Right lung (tissue), 5 donors: ENCODE measurements around the gene P4HB. TPM values are rescaled to one million over a fixed set of nuclear protein-coding genes. Genes with fewer than 3 reads are reported as not detected.

Experiments used
- DNase-seq, 2 donors: peaks; one replicate each; pipeline ENCODE4 v3.0.0-alpha.2; 2013
- polyA plus RNA-seq, 5 donors: library from polyadenylated mRNA; unstranded; fragments of 120-200 nt; gene quantifications; one replicate each; pipeline versions ENCODE4 v1.2.1 to v1.2.3, GENCODE V29; 2013; ENCODE audit warnings: inconsistent platforms in 1 of 5, low replicate concordance in 1 of 5; ENCODE audit not compliant: insufficient read length in 5 of 5, insufficient read depth in 1 of 5

P4HB gene
- polyA plus RNA-seq, 5 donors = 405 to 645 (median 548) TPM

DNA sequence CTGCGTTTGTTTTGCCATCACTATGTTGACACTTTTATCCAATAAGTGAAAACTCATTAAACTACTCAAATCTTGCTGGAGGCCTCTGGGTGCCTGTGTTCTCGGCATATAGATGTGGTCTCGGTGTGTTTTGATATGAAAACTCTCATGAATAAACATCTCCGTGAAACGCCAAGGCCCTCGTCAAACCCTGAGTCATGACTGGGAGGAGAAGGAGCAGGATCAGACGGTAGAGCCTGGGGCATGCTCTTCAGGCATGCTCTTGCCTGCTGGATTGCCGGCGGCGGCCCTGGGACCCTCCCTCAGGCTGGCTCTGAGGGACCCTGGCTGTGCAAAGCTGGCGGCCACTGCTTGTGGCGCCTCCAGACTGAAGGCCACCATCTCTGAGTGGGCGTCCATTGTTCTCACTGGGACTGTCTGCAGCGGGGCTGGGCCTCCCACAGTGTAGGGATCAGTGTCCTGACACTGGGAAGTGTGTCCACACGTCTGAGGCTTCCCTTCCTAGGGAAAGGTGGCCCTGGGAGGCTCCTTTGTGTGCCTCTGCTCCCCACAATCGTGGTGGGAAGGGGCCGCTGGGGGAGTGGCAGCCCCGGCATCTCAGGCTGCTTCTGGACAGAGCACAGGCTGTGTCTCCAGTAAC is 40.0 kb upstream of the P4HB start:
- DNase-seq = no peak

DNA sequence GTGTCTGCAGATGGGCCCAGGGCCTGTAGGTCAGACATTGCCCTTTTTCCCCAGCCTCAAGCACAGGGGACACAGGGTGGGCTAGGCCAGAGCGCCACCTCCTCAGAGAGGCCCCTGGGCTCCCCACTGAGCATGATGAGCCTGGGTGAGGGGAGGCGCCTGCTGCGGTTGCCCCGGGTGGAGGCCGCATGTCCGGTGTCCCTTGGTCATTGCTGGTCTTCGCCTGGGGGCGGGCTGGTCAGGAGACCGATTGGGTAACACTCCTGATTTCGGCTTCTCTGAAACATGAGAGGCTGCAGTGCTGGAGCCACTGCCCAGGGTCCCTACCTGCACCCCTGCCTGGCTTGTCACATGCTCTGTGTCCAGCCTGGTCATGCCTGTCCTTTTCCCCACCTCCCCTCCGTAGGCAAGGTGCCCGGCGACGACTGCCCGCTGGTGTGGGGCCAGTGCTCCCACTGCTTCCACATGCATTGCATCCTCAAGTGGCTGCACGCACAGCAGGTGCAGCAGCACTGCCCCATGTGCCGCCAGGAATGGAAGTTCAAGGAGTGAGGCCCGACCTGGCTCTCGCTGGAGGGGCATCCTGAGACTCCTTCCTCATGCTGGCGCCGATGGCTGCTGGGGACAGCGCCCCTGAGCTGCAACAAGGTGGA is 39.3 kb upstream of the P4HB start:
- no peak for DNase-seq

DNA sequence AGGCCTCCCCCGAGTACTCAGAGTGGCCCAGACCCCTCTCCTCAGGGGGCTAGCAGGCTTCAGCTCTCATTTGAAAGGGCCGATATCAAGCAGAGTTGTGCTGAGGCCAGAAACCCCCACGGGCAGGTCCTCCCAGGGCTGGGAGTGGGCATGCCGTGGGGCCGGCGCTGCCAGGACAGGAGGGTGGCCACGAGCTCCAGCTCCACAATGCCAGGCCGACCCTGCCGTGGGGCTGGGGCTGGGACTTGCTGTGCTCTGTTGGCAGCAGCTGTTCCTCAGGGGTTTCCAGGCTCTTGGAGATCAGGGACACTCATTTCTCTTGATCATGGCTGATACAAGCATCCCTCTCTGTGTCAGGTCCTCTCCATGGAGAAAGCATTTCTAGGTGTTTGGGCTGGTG is 38.5 kb upstream of the P4HB start:
- no peak for DNase-seq

DNA sequence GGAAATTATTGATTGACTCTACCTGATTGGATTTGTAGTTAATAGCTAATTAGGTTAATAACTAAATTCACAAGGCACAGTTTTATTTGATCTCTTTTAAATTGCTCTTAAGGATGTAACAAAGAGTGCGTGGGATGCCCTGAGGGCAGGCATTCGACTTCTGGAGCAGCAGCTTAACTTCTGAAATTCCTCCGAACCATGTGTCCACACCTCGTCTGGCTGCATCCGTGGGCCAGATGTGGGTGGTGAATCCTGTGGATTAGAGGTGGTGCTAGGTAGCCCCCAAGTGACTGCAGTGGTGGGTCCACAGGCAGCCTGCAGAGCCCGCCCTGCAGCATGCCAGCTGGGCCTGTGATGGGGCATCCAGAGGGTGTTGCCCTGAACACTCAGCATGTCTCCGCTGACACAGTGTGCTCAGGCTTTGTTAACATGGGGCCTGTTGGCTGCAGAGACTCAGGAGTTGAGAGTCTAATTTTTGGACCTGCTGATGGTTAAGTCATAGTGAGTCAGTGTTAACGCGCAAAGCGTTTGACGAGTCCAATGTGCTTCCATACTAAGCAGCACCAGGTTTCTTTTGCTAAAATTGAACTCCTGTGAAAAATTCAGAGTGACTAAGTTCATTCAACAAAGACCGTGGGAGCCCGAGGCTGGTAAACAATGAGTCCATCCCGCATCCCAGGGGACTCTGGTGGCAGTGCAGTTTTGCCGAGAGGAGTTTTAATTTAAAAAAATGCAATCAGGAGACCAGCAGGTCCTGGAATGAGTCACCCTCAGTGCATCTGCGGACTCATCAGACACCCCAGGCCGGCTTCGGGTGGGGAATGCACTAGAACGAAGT is 37.9 kb upstream of the P4HB start:
- DNase-seq = no peak

DNA sequence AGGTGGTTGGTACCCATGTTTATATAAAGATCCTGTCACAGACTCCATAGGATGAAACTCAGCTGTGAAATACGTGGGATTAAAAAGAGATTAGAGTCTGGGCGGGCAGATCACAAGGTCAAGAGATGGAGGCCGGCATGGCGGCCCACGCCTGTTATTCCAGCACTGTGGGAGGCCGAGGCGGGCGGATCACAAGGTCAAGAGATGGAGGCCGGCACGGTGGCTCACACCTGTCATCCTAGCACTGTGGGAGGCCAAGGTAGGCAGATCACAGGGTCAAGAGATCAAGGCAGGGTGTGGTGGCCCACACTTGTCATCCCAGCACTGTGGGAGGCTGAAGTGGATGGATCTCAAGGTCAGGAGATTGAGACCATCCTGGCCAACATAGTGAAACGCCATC is 35.1 kb upstream of the P4HB start:
- no peak for DNase-seq

DNA sequence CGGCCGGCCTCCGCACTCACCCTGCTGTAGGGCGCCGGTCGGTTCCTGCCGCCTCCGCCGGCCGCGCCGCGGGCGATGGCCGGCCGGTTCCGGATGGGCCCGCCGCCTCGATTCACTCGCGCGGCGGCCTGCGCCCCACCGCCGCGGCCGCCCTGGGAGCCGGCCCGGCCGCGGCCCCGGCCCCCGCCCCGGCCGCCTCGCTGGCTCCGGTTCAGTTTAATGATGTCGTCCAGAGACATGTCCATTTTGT is 30.9 kb upstream of the P4HB start:
- DNase-seq = no peak

DNA sequence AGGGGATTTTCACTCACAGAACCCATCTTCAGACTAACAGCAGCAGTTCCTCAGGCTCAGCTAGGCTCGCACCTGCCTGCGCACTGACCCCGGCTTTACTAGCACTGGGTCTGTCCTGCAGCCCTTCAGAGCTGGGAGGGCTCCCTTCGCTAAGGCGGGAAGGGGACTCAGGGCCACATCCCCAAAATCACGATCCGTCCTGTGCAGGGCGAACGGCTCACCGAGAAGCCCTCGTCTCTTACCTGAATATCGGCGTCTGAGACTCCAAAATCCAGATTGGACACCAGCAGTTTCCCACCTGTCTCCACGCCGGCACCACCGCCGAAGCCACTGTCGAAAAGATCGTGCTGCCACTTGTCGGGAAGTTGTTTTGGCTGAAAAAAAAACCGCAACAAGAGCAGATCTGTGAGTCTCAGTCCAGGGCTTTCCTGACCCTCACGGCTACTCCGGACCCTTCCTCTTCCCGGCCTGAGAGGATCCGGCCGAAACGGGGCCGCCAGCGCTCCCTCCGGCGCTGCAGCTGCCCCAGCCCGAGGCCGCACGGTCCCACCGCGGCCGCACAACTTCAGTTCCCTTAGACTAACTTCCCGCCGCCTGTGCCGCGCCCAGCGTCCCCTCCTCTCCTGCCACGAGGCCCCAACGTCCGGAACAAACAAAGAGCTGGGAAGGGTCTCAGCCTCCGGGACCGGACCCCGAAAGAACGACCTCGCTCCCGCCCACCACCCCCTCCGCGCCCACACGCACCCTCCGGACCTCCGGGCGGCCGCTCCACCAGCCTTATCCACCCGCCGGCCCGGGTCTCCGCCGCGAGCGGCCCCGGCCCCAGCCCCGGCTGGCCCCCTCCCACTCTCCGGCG is 30.3 kb upstream of the P4HB start:
- DNase-seq = no peak

DNA sequence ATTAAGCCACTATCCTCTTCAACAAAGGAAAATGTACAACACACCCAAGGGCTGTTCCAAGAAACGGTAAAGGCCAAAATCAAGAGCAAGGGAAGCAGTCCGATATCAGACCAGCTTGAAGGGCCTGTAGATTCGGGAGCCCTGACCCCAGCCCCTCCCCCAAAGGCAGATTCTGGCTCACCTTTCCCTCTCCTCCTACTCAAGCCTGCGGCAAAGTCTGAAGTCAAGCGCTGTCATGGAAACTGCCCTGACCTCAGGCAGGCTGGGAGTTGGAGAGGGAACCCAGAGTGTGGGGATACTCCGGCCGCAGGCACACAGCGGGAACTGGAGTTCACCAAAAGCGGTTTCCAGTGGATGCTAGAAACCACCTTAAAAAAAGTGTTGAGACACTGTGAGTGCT is 29.3 kb upstream of the P4HB start:
- DNase-seq = no peak

DNA sequence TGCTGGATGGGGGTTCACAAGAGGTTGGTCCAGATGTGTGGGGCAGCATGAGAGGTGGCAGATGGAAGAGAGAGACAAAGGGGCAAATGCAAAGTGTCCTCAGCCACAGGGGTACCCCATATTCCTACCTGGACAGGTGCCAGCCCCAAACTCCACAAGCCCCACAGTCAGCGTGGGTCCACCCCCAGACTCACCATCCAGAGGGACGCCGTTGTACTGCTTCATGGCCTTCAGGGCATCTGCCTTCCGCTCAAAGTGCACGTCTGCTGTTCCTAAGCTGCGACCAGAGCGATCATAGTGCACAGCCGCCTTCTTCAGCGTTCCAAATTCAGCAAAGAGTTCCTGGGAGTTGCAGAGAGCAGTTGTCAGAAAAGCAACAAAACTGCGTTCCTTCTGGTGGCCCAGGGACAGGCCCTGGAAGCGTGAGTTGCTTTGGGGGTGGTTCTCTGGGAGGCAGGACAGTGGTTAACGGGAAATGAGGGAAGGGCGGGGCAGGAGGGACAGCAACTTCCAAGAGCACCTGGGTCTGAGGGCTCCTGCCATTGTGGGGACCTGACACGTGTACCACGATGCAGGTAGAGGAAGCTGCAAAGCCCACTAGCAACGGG is 28.8 kb upstream of the P4HB start:
- DNase-seq = no peak

DNA sequence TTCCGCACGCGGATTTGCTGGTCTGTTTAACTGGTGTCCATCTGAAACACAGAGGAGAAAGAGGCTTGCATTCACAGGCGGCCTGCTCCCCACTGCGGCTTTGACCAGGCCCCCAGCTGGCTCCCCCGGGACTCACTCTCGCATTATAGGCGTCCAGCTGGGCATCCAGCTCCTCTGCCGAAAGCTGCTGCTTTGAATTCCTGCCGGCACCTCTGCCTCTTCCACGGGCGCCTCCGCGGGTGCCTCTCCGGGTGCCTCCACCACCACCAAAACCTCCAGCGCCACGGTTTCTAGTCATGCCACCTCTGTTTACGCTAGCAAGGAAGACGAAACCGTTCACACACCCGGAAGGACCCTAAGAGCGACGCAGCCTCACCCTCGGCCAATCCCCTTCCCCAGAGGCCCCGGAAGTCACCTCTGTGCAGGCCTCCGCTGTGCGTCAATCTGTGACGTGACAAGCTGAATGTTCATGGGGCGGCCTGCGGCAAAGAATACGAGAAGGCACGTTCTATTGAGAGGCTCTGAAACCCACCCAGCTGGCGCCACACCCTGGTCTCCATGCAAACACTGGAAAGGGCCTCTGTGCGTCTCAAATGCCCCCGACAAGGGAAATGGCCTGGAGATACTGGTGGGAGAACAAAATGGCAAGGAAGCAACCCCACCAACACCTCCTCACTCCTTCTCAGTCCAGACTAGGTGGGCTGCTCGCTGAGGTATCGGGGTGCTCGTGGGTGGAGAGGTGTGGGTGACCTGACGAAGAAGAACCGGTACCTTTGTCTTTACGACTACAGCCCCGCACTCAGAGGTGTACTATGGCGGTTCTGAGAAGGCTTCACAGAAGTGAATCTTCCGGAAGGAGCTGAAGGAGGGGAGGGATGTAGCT is 28.0 kb upstream of the P4HB start:
- no peak for DNase-seq

DNA sequence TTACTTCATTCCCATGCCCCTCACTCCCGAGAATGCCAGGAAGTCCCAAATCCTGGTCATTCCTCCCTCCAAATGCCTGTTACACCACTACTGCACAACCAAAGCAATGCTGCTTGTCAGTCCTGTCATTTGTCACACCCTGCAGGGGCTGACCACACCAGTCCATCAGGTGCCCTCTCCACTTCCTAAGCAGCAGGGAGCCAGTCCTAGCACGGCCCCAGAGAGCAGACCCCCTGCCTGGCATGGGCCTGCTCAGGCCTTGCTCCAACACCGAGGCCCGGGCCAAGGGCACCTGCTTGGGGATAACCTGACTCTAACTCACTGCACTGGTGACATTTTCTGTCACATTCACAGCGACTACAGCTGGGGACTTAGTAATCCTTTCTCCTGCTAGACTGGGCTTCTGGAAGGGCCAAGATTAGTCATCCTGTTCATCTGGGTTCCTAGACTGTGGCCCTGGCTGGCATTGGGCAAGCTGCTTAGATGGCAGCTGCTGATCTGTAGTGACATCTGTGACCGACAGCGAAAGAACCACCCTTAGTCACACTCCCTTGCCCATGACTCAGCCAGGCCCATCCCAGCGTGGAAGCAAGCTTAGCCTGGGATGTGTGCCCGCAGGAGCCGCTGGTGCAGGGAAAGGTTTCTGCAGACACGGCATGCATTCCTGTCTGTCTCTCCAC is 25.7 kb upstream of the P4HB start:
- no peak for DNase-seq

DNA sequence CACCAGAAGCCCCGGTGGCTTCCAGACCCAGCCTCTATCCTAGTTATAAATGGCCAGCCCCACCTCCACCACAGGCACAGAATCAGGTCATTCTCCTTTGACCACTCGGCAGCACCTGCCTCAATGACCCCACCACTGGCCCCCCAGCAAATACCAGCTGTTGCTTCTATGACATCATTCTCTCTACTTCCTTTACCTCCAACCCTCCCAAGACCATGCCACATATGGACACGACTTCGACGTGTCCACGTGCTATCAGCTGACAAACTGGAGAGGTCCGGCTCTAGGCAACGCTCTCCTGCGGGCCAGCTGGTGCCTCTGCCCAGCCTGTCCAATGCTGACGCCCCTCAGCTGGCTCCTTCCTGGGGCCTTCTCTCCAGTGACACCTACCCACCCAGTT is 25.1 kb upstream of the P4HB start:
- no peak for DNase-seq

DNA sequence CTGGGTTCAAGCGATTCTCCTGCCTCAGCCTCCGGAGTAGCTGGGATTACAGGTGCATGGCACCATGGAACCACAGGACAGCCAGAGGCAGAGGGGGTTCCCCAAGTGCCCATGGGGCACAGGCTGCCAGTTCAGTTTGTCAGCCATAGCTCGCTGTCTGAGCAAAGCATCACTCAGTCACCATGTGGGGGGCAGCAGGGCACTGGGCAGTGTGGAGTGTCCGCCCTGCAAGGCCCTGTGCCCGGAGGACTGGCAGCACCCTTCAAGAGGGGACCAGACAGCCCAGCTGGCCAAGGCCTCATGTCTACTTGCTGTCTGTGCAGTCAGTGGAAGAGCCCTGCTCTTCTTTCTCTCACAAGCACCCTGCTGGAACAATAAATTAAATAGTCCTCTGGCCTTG is 24.6 kb upstream of the P4HB start:
- DNase-seq = no peak

DNA sequence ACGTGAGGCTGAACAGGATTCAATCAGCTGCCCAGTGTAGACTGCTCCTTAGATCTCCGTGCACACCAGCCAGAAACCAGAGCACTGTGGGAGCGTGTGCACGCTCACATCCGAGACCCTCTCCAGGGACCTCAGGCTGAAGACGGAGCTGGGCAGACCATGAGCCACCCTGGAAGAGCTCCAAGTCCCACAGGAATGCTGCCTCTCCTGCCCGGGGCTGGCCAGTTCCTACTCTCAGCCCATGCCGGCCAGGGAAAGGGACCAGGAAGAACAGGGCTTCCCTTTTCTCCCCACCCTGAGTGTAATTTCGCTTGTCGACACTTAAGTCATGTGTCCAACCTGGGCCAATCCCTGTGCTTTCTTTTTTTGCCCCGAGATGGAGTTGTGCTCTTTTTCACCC is 24.2 kb upstream of the P4HB start:
- DNase-seq = no peak

DNA sequence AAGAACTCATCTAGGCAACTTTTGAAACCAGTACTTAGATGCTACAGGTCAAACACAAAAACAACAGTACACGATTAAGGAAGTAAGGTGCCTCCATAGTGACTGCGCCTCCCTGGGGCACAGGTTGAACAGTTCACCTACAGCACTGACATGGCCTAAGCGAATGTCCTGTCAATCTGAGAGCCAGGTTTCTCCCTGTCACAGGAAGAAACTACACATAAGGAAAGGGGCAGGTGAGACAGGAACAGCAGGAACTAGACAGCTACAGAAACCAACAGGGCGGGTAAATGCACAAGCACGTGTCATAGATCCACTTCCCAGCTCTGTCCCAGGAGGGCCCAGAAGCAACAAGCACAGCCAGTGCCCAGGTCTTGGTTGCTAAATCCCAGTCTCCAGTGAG is 18.8 kb upstream of the P4HB start:
- no peak for DNase-seq

DNA sequence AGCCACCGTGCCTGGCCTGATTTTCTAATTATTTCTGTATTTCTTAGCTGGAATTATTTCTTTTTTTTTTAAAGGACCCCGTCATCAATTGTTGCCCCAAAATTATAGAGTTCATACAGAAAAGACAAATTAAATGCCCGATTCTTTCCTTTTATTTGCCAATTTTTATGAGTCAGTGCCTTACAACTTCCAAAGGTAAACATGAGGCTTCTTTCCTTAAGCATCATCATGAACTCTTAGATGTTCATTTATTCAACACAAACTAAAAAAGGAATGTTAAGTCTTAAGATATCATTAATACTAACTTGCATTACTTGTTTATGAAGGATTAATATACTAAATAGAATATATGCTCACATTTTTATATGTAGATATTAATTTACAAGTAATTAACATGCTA is 18.0 kb upstream of the P4HB start:
- DNase-seq = no peak

DNA sequence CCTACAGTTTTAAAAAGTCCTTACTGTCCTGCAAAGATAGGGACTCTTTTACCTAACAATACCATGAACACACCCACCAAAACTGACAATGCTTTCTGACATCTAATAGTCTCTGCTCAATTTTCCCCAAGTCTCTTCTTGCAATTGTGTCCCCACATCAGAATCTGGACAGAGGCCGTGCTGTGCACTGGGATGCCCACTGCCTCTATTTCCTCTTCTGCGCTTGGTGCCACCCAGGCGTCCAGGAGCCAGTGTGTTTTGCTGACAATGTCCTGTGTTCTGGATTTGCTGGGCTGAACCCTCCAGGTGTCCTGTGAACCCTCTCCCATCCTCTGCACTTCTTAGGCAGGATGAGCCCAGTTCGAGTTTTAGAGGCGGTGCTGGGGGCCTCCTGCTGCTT is 17.2 kb upstream of the P4HB start:
- DNase-seq = no peak

DNA sequence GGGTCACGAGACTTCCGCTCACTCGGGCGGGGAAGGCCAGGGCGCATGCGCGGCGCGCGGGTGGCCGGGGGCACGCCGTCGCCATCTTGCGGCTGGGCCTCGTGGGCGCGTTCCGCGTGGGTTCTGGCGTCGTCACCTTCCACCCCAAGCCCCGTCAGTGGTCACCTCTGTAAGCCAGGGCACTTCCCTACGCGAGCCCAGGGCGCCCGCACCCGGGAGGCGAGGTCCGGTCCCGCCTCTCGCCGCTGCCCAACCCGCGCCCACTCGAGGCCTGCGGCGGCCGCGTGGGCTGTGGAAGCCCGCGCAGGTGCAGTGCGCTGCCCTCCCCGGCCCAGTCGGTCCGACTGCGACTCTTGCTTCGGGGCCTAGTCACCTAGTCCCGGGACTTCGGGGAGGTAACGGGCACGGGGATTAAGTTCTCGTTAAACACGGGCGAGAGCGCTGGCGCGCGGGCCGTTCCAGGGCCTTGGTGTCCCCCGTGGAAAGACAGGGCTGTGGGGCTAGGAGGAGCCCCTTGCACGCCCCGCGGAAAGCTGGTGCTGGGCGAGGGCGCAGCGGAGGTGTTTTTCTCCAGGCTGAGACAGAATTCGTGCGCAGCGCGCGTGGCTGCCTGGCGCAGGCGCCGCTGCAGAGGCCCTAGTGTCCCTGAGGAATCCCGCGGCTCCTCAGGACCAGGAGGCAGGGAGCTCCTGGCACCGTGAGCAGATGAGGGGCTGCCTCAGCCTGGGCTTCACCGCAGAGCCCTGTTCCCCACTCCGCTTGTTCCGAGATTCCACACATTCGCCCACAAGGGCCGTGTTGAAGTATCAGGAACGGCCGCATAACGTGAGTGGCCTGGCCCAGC is 11.3 kb upstream of the P4HB start:
- DNase-seq = peak; percentile 88 to 92

DNA sequence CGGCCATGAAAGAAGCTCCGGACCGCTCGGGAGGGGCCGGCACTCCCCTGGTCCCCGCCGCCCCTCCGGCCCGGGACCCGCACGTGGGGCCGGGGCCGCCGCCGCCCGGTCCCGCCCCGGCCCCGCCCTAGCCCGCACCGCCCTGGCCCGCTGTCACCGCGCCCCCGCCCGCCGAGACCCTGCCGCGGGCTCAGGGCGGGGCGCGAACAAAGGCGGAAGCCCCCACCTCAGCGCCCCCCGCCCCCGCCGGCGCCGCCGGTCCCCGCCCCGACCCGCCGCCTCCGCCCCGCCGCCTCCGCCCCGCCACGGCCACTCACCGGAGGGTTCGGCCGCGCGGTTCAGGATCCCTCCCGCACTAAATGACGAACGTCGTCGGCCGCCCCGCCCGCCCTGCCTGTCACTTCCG is 10.6 kb upstream of the P4HB start, which contains the start of gene ARHGDIA:
TSS of gene ARHGDIA (minus strand) at position 357 of the 406 bp plus-strand sequence. CDS start 1,407 bp downstream, outside the sequence.
- DNase-seq = no peak
